ENCODE data around the gene MBNL1. TPM values are rescaled to one million over a fixed set of nuclear protein-coding genes. Genes with fewer than 3 reads are reported as not detected.

Gene MBNL1
- total RNA-seq, 1 donor from 2014 or later: 172 TPM

- H3K9me3 ChIP-seq (replicated peaks): no peaks in the 10 kb centered on the region
- H3K27me3 ChIP-seq (ENCODE audit: low read depth): no peaks in the 10 kb centered on the region
- intact Hi-C loops (cut with micrococcal nuclease): no loop called here
- TF ChIP-seq, protein P1, sequence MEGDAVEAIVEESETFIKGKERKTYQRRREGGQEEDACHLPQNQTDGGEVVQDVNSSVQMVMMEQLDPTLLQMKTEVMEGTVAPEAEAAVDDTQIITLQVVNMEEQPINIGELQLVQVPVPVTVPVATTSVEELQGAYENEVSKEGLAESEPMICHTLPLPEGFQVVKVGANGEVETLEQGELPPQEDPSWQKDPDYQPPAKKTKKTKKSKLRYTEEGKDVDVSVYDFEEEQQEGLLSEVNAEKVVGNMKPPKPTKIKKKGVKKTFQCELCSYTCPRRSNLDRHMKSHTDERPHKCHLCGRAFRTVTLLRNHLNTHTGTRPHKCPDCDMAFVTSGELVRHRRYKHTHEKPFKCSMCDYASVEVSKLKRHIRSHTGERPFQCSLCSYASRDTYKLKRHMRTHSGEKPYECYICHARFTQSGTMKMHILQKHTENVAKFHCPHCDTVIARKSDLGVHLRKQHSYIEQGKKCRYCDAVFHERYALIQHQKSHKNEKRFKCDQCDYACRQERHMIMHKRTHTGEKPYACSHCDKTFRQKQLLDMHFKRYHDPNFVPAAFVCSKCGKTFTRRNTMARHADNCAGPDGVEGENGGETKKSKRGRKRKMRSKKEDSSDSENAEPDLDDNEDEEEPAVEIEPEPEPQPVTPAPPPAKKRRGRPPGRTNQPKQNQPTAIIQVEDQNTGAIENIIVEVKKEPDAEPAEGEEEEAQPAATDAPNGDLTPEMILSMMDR (IDR thresholded peaks at IDR 0.05; ENCODE audit: borderline replicate concordance): no peak
- peaks cover 65% of the 10 kb centered on the region for H3K36me3 ChIP-seq
- peaks cover 35% of the 10 kb centered on the region for H3K4me1 ChIP-seq
- no peak for DNase-seq
- no peak overlapping the region for H3K4me3 ChIP-seq
- no peak overlapping the region for H3K27ac ChIP-seq (replicated peaks)
These were observed 190.8 kb downstream of the MBNL1 start for GRCh38 chr3:152459572-152459971.

DNA sequence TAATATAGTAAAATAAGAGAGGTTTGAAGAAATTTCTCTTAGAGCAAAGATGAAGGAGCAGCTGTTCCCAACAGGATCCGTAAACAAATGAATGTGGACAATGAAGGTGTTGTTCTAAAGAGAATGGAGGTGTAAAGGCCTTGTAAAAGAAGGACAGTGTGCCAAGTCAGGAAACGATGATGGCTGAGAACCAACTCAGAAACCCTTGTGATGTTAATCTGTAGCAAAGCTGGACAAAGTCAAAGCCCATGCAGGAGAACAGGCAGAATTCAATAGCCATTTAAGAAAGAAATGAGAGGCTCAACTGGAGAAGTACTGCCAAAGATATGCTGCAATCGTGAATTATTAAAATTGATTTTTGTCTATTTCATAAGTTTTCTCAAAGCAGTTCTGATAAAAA lies 192.2 kb downstream of the MBNL1 start:
- Histone ChIP-seq H3K27me3 (ENCODE audit: low read depth) (no peaks in the 10 kb centered on the region), H3K9me3 (replicated peaks) (no peaks in the 10 kb centered on the region), H3K27ac (replicated peaks) (no peak overlapping the region), H3K4me3 (no peak overlapping the region), H3K36me3 (peaks cover 67% of the 10 kb centered on the region), H3K4me1 (peaks cover 48% of the 10 kb centered on the region)
- DNase-seq: no peak
- TF ChIP-seq, protein P1 (IDR thresholded peaks at IDR 0.05; ENCODE audit: borderline replicate concordance): no peak
- intact Hi-C loops (cut with micrococcal nuclease): loop anchor here (10.0 kb wide), 1 partner anchor 386 kb away; no protein-coding TSS in a partner anchor

- Histone ChIP-seq H3K27me3 (ENCODE audit: low read depth) (no peaks in the 10 kb centered on the region), H3K9me3 (replicated peaks) (no peaks in the 10 kb centered on the region), H3K4me3 (no peak overlapping the region), H3K36me3 (peaks cover 61% of the 10 kb centered on the region), H3K27ac (replicated peaks) (no peak overlapping the region), H3K4me1 (peaks cover 48% of the 10 kb centered on the region)
- TF ChIP-seq, protein P1 (IDR thresholded peaks at IDR 0.05; ENCODE audit: borderline replicate concordance): no peak
- DNase-seq: no peak
- intact Hi-C loops (cut with micrococcal nuclease): loop anchor here (10.0 kb wide), 1 partner anchor 387 kb away; no protein-coding TSS in a partner anchor
These were observed 192.7 kb downstream of the MBNL1 start for GRCh38 chr3:152461460-152461859.

- peaks cover 26% of the 10 kb centered on the region for H3K36me3 ChIP-seq
- peaks cover 32% of the 10 kb centered on the region for H3K4me1 ChIP-seq
- DNase-seq: no peak
- TF ChIP-seq, protein P1 (IDR thresholded peaks at IDR 0.05; ENCODE audit: borderline replicate concordance): peak; percentile 59
- no peak overlapping the region for H3K27ac ChIP-seq (replicated peaks)
- intact Hi-C loops (cut with micrococcal nuclease): loop anchor here (10.0 kb wide), 1 partner anchor 392 kb away; no protein-coding TSS in a partner anchor
- no peaks in the 10 kb centered on the region for H3K9me3 ChIP-seq (replicated peaks)
- no peaks in the 10 kb centered on the region for H3K27me3 ChIP-seq (ENCODE audit: low read depth)
- H3K4me3 ChIP-seq: no peak overlapping the region
These were observed 198.1 kb downstream of the MBNL1 start for GRCh38 chr3:152466784-152467183.

- no peaks in the 10 kb centered on the region for H3K27me3 ChIP-seq (ENCODE audit: low read depth)
- no peaks in the 10 kb centered on the region for H3K9me3 ChIP-seq (replicated peaks)
- H3K4me3 ChIP-seq: no peak overlapping the region
- no peak for DNase-seq
- TF ChIP-seq, protein P1 (IDR thresholded peaks at IDR 0.05; ENCODE audit: borderline replicate concordance): no peak
- intact Hi-C loops (cut with micrococcal nuclease): loop anchor here (10.0 kb wide), 1 partner anchor 395 kb away; no protein-coding TSS in a partner anchor
- peaks cover 10% of the 10 kb centered on the region for H3K36me3 ChIP-seq
- H3K27ac ChIP-seq (replicated peaks): no peak overlapping the region
- H3K4me1 ChIP-seq: peaks cover 21% of the 10 kb centered on the region
These were observed 200.7 kb downstream of the MBNL1 start for GRCh38 chr3:152469248-152470025.
